ENCODE results near the gene ADRA2C. TPM values are rescaled to one million over a fixed set of nuclear protein-coding genes. Genes with fewer than 3 reads are reported as not detected.

The ADRA2C gene
- total and polyA plus RNA-seq, 9 of the 15 experiments (the other 6 are each of a cell fraction or from before 2014, with no cell fraction given) = 0.06 to 0.58 (median 0.14) TPM; not detected in 2

GRCh38 chr4:3725936-3726870 lies 40.0 kb upstream of the ADRA2C start:
- Histone ChIP-seq H3K9me1 (ENCODE audit: control insufficient read depth, insufficient read depth, low read length) (no peaks in the 10 kb centered on the region), H3K4me3 (no peak overlapping the region), H4K20me1 (replicated peaks; ENCODE audit: control insufficient read depth, insufficient read depth, low read length) (peaks cover 9% of the 10 kb centered on the region; the same call in 1 of the 2 replicates), H3K27me3 (ENCODE audit: control insufficient read depth in 2 of 2, insufficient read depth in 2 of 2, low read length in 2 of 2) (peaks cover 9 to 47% of the 10 kb centered on the region in 2 experiments; a peak in 3 of 5 replicates), H3K4me2 (ENCODE audit: insufficient read depth, low read length) (no peak overlapping the region), H3K4me1 (replicated peaks in 1 of 2; ENCODE audit: control insufficient read depth in 2 of 2, insufficient read depth in 2 of 2, low read length in 2 of 2) (peaks cover 0 to 12% of the 10 kb centered on the region in 2 experiments; a peak in 1 of 5 replicates), H2AFZ (ENCODE audit: low read depth, low read length) (no peak overlapping the region), H3K79me2 (ENCODE audit: control insufficient read depth, insufficient read depth, low read length) (no peaks in the 10 kb centered on the region), H3K27ac (ENCODE audit: extremely low read depth, low read depth, low read length) (no peak overlapping the region), H3K36me3 (ENCODE audit: control insufficient read depth, insufficient read depth, low read length) (no peaks in the 10 kb centered on the region), H3K9me3 (replicated peaks; ENCODE audit: control insufficient read depth, insufficient read depth, low read depth, low read length) (no peaks in the 10 kb centered on the region), H3K9ac (ENCODE audit: insufficient read depth in 1 of 2, low read depth in 2 of 2, low read length in 2 of 2) (no peak overlapping the region)
- TF ChIP-seq ZNF311 (CRISPR knock-in tag; IDR thresholded peaks at IDR 0.05) (no peak), ZNF444 (CRISPR knock-in tag; IDR thresholded peaks at IDR 0.05) (no peak), ZNF589 (CRISPR knock-in tag; IDR thresholded peaks at IDR 0.05; ENCODE audit: low read depth) (no peak), ILK (tag; IDR thresholded peaks at IDR 0.05; ENCODE audit: borderline replicate concordance, low read depth) (no peak)
- TF ChIP-seq, protein P1, sequence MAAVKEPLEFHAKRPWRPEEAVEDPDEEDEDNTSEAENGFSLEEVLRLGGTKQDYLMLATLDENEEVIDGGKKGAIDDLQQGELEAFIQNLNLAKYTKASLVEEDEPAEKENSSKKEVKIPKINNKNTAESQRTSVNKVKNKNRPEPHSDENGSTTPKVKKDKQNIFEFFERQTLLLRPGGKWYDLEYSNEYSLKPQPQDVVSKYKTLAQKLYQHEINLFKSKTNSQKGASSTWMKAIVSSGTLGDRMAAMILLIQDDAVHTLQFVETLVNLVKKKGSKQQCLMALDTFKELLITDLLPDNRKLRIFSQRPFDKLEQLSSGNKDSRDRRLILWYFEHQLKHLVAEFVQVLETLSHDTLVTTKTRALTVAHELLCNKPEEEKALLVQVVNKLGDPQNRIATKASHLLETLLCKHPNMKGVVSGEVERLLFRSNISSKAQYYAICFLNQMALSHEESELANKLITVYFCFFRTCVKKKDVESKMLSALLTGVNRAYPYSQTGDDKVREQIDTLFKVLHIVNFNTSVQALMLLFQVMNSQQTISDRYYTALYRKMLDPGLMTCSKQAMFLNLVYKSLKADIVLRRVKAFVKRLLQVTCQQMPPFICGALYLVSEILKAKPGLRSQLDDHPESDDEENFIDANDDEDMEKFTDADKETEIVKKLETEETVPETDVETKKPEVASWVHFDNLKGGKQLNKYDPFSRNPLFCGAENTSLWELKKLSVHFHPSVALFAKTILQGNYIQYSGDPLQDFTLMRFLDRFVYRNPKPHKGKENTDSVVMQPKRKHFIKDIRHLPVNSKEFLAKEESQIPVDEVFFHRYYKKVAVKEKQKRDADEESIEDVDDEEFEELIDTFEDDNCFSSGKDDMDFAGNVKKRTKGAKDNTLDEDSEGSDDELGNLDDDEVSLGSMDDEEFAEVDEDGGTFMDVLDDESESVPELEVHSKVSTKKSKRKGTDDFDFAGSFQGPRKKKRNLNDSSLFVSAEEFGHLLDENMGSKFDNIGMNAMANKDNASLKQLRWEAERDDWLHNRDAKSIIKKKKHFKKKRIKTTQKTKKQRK (IDR thresholded peaks at IDR 0.05; ENCODE audit: borderline replicate concordance, low read depth, low read length) = no peak
- ATAC-seq (peak; percentile 48; the same call in 2 of the 3 replicates), FAIRE-seq (no peak), DNase-seq (ENCODE audit: extremely low read depth in 1 of 4, low spot score in 3 of 4) (no peak)
- in situ Hi-C loops (cut with MboI) (no loop called here), intact Hi-C loops (cut with micrococcal nuclease) (no loop called here)
- ChIA-PET CTCF (ENCODE audit: low intra/inter-chr PET ratio) (no interaction called here), POLR2A (interaction anchor here (0.6 kb wide), 1 partner anchor 23 kb away, joined by 3 read pairs; no protein-coding TSS in a partner anchor)
- BruUV-seq (replicated peaks) = no TSS peak
- WGBS (ENCODE audit: insufficient coverage, low coverage, missing lambda C conversion rate) = 3% methylated on average over 5 of the region's 10 CpGs

Data from K562 (cell line).